NCI-H226 (cell line): ENCODE results near the gene MYBL2.
"Not testable (repeated sequence)": the region's sequence is repeated elsewhere in the genome, so short reads cannot be mapped to it uniquely, and the experiment has no call there.

Source experiments
- DNase-seq: peaks from one replicate; pipeline ENCODE4 v3.0.0-alpha.2; 2015

Gene MYBL2

GRCh38 chr20:43755390-43755789 is 88.5 kb downstream of the MYBL2 start:
- DNase-seq, result no peak

GRCh38 chr20:43755851-43756250 is 88.9 kb downstream of the MYBL2 start:
- no peak for DNase-seq

- DNase-seq, result not testable (repeated sequence)
Measured at GRCh38 chr20:43757888-43758287, 91.0 kb downstream of the MYBL2 start.

GRCh38 chr20:43761386-43762340 is 94.7 kb downstream of the MYBL2 start:
- DNase-seq, result no peak

GRCh38 chr20:43762911-43763310 is 96.0 kb downstream of the MYBL2 start:
- no peak for DNase-seq

GRCh38 chr20:43765916-43766315 is 99.0 kb downstream of the MYBL2 start:
- no peak for DNase-seq
